A673 (cell line): Measurements from ENCODE around the gene UPK1B.

ENCODE experiments used
- EZH2 ChIP-seq: fragments of 200-600 bp; sonication (generic); IDR thresholded peaks from 2 replicates; pipeline ENCODE4 v1.6.1; 2017; ENCODE audit warnings: borderline replicate concordance, low read depth, mild to moderate bottlenecking, mixed read lengths, antibody characterized with exemption, low read length; ENCODE audit not compliant: poor library complexity, severe bottlenecking
- TF ChIP-seq, protein P1 (sequence below): fragments of 300-800, 200-600 bp; sonication (generic); conservative IDR thresholded peaks from 2 replicates; pipeline ENCODE4 v1.5.1; 2017; ENCODE audit warnings: low read depth, mild to moderate bottlenecking, antibody characterized with exemption, low read length, moderate library complexity, mixed read lengths

DNA sequence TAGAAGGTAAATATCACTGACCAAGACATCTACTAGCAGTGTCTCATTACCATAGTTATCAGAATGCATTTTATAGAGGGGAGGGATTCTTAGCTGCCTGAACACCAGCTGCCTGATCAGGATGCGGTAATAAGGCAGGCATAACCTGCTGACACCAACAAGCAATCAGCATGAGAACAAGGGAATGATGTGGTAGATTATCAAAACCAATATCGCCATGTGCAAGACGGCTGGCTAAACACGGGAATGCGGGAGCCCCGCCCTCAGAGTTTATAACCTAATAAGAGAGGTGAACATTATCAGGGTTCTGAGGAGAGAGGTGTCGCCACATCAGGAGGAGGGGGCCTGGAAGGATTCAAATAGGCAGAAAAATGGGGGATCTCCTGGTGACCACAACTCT lies 46.8 kb downstream of the UPK1B start:
- TF ChIP-seq, protein P1, sequence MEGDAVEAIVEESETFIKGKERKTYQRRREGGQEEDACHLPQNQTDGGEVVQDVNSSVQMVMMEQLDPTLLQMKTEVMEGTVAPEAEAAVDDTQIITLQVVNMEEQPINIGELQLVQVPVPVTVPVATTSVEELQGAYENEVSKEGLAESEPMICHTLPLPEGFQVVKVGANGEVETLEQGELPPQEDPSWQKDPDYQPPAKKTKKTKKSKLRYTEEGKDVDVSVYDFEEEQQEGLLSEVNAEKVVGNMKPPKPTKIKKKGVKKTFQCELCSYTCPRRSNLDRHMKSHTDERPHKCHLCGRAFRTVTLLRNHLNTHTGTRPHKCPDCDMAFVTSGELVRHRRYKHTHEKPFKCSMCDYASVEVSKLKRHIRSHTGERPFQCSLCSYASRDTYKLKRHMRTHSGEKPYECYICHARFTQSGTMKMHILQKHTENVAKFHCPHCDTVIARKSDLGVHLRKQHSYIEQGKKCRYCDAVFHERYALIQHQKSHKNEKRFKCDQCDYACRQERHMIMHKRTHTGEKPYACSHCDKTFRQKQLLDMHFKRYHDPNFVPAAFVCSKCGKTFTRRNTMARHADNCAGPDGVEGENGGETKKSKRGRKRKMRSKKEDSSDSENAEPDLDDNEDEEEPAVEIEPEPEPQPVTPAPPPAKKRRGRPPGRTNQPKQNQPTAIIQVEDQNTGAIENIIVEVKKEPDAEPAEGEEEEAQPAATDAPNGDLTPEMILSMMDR = no peak
- no peak for TF ChIP-seq EZH2
